ENCODE measurements around the gene TBCE.

DNA sequence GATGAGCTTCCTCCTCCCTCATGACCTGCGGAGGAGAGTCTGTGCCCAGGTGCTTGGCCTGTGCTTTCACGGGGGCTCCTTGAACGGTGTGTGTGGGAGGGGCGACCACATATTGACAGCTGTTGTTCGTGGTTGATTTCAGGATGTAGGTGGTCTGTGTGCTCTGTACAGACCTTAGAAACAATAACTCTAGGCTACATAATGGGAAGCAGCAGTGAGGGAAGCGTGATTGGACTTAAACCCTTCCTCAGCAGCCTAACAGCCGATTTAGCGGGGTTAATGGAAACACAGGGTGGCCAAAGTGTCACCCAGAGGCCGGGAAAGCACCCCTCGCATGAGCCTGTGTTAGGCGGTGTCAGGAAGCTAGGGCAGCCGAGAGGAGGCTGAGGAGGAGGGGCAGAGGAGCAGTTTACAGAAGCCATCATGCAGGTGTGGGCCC, 56.0 kb downstream of the TBCE start:
- TF ChIP-seq, protein P1, sequence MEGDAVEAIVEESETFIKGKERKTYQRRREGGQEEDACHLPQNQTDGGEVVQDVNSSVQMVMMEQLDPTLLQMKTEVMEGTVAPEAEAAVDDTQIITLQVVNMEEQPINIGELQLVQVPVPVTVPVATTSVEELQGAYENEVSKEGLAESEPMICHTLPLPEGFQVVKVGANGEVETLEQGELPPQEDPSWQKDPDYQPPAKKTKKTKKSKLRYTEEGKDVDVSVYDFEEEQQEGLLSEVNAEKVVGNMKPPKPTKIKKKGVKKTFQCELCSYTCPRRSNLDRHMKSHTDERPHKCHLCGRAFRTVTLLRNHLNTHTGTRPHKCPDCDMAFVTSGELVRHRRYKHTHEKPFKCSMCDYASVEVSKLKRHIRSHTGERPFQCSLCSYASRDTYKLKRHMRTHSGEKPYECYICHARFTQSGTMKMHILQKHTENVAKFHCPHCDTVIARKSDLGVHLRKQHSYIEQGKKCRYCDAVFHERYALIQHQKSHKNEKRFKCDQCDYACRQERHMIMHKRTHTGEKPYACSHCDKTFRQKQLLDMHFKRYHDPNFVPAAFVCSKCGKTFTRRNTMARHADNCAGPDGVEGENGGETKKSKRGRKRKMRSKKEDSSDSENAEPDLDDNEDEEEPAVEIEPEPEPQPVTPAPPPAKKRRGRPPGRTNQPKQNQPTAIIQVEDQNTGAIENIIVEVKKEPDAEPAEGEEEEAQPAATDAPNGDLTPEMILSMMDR (IDR thresholded peaks at IDR 0.05): no peak
- no peak for TF ChIP-seq POLR2A (IDR thresholded peaks at IDR 0.05)
